HG03159 (cell line): Measurements from ENCODE around the gene USP54.

Experiments used
- ATAC-seq: cut with Tn5 transposase; IDR thresholded peaks from one replicate; pipeline ENCODE4 v1.9.1; 2021; ENCODE audit warnings: mild to moderate bottlenecking, moderate library complexity; ENCODE audit not compliant: unreplicated experiment

The USP54 gene

DNA sequence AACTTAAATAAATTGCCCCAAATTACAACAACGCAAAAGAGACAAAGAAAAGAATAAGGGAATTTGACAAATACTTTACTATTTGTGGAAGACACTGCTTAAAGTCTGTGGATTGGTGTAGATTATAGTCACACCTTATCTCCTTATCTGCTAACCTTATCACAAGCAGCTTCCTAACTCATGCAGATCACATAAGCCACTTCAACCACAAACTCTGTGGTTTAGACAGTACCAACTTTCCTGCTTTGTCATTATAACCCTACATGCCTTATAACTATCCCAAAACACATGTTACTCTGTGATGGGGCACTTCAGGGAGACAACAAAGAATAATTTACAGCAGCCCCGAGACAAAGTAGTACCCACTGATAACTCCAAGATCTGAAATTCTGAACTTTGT, 53.9 kb downstream of the USP54 start:
- no peak for ATAC-seq

DNA sequence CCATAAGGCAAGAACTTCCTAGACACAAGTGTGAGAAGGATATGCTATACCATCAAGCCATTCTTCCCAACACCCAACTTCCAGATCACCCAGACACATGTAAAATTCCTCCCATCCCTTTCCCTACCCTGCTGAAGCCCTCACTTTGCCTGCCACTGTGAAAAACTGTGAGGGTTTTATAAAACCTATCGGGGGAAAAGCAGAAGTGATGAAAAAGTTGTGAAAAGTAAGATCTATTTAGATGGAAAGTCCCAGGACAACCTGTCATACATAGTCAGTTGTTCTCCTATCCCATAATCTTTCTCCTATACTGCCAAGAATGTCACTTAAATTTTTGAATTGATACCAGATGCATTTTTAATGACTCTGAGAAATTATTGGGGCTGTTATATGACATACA, 56.3 kb downstream of the USP54 start:
- ATAC-seq = no peak

DNA sequence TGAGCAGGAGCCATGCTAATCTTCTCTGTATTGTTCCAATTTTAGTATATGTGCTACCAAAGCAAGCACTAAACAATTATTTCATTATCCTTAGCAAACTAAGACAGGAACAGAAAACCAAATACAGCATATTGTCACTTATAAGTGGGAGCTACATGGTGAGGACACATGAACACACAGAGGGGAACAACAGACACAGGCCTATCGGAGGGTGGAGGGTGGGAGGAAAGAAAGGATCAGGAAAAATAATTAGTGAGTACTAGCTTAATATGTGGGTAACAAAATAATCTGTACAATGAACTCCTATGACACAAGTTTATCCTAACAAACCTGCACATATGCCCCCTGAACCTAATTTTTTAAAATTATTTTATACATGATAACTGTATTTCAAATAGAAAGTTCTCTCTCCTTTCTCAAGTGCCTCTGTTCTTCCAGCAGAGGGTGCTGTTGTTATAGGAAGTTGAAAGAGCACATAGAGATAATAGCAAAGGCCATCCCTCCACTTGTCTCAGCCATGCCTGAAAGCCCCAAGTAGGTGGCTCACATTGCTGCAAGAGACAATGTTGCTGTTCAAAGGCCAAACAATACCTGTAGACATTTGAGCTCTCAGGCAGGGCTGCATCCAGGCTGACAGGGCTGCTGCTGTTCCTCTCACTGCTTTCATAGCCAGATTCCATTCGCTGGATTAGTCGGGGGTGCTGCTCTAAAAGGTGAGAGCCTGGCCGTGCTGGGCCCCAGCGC, 61.9 kb downstream of the USP54 start:
- ATAC-seq = no peak

GRCh38 chr10:73522263-73522662, 68.9 kb downstream of the USP54 start:
- no peak for ATAC-seq

DNA sequence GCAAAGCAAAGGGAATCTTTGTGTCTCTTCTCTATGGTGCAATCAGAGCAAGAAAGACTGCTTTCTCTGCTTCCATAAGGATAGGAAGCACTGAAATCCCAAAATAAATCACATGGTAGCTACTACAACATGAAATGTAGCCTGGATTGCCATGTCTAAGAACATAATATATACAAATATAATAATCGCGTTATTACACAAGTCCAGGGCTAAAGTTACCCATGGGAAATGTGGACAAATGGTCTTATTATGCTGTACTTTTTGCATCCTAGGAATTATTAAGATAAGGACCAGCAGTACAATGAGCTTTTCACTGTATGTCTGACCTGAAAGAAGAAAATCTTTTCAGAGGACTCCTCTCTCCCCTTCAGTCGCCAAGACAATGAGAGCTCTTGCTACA, 71.8 kb downstream of the USP54 start:
- ATAC-seq = no peak

GRCh38 chr10:73517166-73517888, 73.8 kb downstream of the USP54 start:
- no peak for ATAC-seq

DNA sequence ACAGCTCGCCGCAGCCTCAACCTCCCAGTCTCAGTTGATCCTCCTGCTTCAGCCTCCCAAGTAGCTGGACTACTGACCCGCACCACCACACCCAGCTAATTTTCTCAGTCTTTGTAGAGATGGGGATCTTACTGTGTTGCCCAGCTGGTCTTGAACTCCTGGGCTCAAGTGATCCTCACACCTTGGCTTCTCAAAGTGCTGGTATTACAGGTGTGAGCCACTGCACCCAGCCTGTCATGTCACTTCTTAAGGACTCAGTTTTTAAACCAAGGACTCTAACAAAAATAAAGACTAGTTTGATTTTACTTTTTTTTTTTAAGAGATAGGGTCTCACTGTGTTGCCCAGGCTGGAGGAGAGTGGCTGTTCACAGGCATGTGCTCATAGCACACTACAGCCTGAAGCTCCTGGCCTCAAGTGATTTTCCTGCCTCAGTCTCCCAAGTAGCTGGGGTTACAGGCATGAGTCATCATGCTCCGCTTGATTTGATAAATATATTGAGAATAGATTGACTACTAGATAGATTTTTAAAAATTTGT, 78.9 kb downstream of the USP54 start:
- no peak for ATAC-seq

- ATAC-seq = no peak
These were observed 81.4 kb downstream of the USP54 start for GRCh38 chr10:73509695-73510094.

DNA sequence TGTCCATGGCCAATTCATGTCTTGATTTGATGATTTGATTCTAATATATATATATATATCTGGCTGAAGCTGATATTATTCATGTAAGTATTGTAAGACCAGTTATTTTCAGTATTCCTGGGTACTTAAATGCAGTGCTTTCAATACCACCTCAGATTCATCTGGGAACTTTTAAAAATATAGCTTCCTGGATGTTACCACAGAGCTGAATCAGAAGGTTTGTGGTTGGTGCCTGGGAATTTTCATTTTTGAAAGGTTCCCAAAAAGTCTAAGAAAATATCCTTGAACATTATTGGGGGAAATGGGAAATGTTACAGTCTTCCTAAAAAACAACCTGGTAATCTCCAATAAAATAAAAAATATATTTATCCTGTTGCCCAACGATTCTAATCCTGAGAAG, 84.7 kb downstream of the USP54 start:
- ATAC-seq = no peak

DNA sequence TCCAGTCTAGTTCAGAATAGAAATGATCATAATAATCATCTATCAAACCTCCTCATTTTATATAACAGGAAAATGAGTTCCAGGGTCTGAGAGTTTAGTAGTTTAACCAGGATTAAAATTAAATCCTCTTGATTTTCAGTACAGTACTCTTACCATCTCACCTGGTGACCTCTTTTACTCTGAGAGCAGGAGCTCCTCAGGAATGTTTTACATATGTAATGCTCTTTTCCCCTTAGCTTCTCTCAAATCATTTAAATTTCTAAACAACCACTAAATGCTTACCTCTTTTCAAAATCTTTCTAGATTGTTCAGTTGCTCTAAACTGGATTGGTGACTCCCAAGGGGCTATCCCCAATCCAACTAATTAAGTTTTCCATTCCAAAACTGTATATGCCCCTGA, 85.1 kb downstream of the USP54 start:
- ATAC-seq = no peak

- no peak for ATAC-seq
These were observed 88.1 kb downstream of the USP54 start for GRCh38 chr10:73503037-73503436.

DNA sequence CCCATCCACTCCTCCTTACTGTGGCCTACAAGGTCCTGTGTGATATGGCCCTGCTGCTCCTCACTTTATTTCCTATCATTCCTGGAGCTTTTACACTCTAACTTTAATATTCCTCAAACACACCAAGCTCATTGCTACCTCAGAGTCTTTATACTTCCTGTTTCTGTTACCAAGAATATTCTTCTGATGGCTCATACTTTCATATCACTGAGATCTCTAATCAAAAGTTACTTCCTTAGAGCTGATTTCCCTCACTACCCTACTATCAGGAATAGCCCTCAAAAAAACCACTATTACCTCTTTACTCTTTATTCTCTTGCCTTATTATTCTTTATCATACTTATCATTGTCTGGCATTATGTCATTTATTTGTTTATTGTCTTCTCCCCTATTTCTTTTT, 89.5 kb downstream of the USP54 start:
- no peak for ATAC-seq

- ATAC-seq = no peak
These were observed 93.5 kb downstream of the USP54 start for GRCh38 chr10:73497623-73498022.

GRCh38 chr10:73495884-73496674, 95.1 kb downstream of the USP54 start, which contains the start of gene PPP3CB:
TSS of gene PPP3CB (minus strand) at chr10:73496024. CDS start at chr10:73495889, 135 bp downstream.
- ATAC-seq = peak; percentile 48

- ATAC-seq = peak; percentile 86
These were observed 95.8 kb downstream of the USP54 start for GRCh38 chr10:73495226-73495883.

GRCh38 chr10:73494877-73495225, 96.3 kb downstream of the USP54 start:
- peak; percentile 4 for ATAC-seq

DNA sequence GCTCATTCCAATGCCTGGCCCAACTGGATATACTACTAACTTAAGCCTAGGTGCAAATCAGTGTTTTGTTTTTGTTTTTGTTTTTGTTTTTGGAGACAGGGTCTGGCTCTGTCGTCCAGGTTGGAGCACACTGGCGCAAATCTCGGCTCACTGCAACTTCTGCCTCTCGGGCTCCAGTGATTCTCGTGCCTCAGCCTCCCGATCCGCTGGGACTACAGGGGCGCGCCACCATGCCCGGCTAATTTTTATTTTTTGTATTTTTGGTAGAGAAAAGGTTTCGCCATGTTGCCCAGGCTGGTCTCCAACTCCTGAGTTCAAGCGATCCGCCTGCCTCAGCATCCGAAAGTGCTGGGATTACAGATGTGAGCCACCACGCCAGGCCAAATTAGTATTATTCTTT, 96.9 kb downstream of the USP54 start:
- no peak for ATAC-seq

- no peak for ATAC-seq
These were observed 97.4 kb downstream of the USP54 start for GRCh38 chr10:73493781-73494180.

DNA sequence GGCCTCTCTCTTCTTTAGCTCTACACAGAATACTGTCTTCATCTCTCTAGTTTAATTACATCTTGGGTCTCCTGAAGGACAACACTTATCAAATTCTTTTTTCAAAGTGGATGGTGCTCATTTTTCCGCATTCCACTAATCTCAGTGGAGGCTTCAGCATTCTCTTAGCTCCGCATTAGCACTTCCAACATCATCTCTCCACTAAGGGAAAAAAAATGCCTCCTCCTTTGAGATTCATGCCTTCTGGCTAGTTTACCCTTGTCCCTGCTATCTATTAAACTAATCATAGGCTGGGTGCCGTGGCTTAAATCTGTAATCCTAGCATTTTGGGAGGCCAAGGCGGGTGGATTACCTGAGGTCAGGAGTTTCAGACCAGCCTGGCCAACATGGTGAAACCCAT, 104.5 kb downstream of the USP54 start:
- no peak for ATAC-seq

- no peak for ATAC-seq
These were observed 105.8 kb downstream of the USP54 start for GRCh38 chr10:73485320-73485719.

DNA sequence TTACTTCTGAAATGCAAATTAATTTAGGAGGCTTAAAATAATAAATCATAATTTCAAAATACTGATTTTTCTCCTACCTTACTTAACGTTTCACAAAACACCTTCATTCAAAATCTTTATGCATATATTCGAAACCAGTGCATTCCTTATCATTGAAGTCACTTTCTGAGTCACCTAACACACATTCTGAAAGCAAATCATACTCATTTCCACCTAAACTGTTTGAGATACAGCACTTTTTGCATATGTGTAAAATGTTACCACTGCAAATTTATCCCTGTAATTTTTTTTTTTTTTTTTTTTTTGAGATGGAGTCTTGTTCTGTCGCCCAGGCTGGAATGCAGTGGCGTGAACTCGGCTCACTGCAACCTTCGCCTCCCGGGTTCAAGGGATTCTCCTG, 111.0 kb downstream of the USP54 start:
- ATAC-seq = no peak
